Activated T-helper 17 cell treated with anti-CD3 and anti-CD28 coated beads, Interleukin-2, amount 50 U/mL, for 72 hours (primary cell): ENCODE measurements around the gene DSE. TPM values are rescaled to one million over a fixed set of nuclear protein-coding genes. Genes with fewer than 3 reads are reported as not detected.
A peak's percentile ranks its signal among the peaks of the same experiment; 100 is the strongest.

ENCODE experiments used
- ATAC-seq: fragments of 150-1000 bp; cut with Tn5 transposase; replicated peaks from 2 replicates; pipeline ENCODE4 v1.10.0; 2021; ENCODE audit warnings: mild to moderate bottlenecking, moderate library complexity
- H3K27ac Mint-ChIP-seq: one replicate; pipeline ENCODE4 v1.8.0; 2022; ENCODE audit warnings: mixed read lengths
- H3K27me3 Mint-ChIP-seq: one replicate; pipeline ENCODE4 v1.8.0; 2022; ENCODE audit warnings: mixed read lengths
- H3K36me3 Mint-ChIP-seq: one replicate; pipeline ENCODE4 v1.8.0; 2022; ENCODE audit warnings: low read depth, mild to moderate bottlenecking, mixed read lengths
- H3K4me1 Mint-ChIP-seq: one replicate; pipeline ENCODE4 v1.8.0; 2022; ENCODE audit warnings: mixed read lengths
- H3K4me3 Mint-ChIP-seq: one replicate; pipeline ENCODE4 v1.8.0; 2022; ENCODE audit warnings: mild to moderate bottlenecking, mixed read lengths
- H3K9me3 Mint-ChIP-seq: one replicate; pipeline ENCODE4 v1.8.0; 2022; ENCODE audit warnings: mixed read lengths
- total RNA-seq, 2 donors: library from RNA; stranded (reverse); gene quantifications; one replicate each; pipeline ENCODE4 v1.2.3, GENCODE V29; 2022

DSE gene
- total RNA-seq, 2 donors from 2014 or later, result 26.0 to 28.9 TPM

DNA sequence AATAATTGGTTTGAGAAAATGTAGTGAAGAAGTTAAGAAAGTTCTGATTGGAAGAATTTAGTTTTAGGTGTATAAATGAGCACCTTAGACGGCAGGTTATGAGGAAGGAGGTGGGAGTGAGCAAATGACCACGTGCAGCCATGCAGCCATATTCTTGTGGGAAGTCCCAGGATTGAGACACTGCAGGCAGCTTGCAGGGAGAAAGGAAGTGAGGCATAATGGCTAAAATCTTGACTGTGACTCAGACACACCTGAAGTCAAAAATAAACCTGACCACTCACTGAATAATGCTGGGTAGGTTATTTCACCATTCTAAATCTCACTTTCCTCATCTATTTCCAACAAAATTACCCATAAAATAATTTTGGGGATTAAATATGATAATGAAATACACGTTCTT is 16.6 kb downstream of the DSE start:
- Mint-ChIP-seq H3K4me1 (peaks cover 41% of the 10 kb centered on the region), H3K27ac (peak overlapping the region; percentile 62), H3K4me3 (peak overlapping the region; percentile 64), H3K9me3 (no peaks in the 10 kb centered on the region), H3K27me3 (no peaks in the 10 kb centered on the region), H3K36me3 (no peaks in the 10 kb centered on the region)
- ATAC-seq, result peak; percentile 76

DNA sequence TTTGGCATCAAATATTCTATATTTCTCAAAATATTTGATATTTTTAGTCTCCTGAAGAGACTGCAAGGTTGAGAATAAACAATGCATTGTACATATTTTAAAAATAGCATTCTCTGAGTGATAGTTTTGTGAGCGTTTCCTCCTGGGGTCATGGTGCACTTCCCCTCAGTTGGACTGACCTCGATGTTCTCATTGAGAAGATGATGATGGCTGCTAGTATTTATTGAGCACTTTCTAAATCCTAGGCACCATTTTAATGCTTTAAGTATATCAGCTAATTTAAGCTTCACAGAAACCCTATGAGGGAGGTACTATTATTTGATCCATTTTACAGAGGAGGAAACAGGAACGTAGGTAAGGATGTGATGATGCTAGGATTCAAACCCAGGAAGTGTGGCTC is 18.2 kb downstream of the DSE start:
- Mint-ChIP-seq H3K4me1 (peaks cover 53% of the 10 kb centered on the region), H3K27me3 (no peaks in the 10 kb centered on the region), H3K36me3 (no peaks in the 10 kb centered on the region), H3K9me3 (no peaks in the 10 kb centered on the region), H3K27ac (peak overlapping the region; percentile 39), H3K4me3 (peak overlapping the region; percentile 64)
- no peak for ATAC-seq

DNA sequence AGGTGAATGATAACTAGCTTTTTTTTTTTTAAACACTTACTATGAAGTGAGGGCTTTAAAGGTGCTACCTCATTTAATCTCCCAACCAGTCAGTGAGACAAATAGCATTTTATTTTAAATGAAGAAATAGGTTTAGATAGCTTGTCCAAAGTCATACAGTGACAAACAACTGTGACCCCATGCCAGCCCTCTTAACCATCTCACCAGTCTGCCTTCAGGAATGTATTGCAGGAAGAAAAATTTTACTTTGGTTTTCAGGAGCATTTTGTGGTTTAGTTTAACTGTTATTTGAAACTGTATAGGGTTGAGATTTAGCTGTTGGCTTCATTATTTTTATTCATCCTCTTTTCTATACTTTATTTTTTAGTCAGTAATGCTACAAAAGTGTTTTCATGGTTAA is 18.6 kb downstream of the DSE start:
- no peak for ATAC-seq
- H3K36me3 Mint-ChIP-seq, result no peaks in the 10 kb centered on the region
- H3K27me3 Mint-ChIP-seq, result no peaks in the 10 kb centered on the region
- peak overlapping the region; percentile 39 for H3K27ac Mint-ChIP-seq
- H3K4me3 Mint-ChIP-seq, result peak overlapping the region; percentile 64
- no peaks in the 10 kb centered on the region for H3K9me3 Mint-ChIP-seq
- peaks cover 53% of the 10 kb centered on the region for H3K4me1 Mint-ChIP-seq

DNA sequence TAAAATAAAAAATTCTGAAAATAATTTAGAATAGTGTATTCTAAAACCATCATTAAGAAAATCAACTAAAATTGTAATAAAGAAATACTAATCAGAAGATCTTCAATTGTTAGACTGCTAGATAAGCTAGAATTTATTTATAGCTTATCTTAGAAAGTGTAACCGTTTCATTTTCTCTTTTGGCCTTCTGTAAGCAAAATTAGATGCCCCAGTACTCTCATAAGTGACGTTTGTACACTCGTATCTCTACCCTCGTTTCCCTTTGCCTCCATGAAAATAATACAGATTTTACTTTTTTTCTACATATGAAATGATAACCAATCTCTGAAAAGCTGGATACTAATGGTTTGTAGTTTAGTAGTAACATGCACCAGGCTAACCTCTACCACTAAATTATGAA is 19.8 kb downstream of the DSE start:
- ATAC-seq, result no peak
- Mint-ChIP-seq H3K27ac (no peak overlapping the region), H3K27me3 (no peaks in the 10 kb centered on the region), H3K9me3 (no peaks in the 10 kb centered on the region), H3K4me3 (peak overlapping the region; percentile 60), H3K4me1 (peaks cover 50% of the 10 kb centered on the region), H3K36me3 (no peaks in the 10 kb centered on the region)

DNA sequence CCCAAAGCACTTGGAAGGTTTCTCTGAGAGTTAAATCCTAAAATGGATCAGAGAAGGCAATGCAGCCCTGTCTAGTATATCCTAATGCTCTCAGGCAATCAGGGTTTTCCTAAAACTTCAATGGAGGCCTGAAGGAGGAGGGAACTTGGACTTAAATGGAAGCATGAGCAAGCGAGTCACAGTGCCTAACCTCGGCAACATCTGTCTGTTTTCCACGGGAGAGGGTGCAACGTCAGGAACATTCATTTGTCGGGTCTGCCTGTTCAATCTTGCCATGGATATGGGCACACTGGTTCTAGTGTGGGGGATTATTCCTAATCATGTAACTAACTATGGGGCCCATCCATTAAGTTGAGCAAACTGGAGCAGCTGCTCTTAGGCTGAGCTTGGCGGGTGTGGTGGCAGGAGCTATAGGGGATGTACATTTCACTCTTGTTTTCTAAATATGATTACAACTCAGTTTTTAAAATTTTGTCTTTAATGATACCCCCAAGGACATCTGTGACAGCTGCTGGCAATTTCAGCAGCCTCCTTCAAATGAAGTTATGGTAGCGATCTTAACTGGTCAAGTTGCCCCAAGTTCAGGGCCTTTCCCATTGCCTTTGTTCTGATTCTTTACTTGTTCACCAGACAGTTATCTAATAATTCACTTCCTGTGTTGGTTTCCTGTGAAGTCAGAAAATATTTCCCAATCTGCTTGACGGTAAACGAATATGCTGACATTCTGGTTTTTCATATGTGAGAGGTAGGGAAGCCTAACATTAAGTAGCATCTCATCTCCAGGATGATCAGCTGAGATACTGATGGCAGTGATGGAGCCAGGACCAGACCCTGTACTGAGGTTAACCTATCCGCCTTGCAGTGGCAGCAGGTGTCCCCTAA is 21.6 kb downstream of the DSE start:
- peaks cover 43% of the 10 kb centered on the region for H3K4me1 Mint-ChIP-seq
- H3K27ac Mint-ChIP-seq, result peak overlapping the region; percentile 41
- no peaks in the 10 kb centered on the region for H3K36me3 Mint-ChIP-seq
- ATAC-seq, result peak; percentile 64
- H3K4me3 Mint-ChIP-seq, result peak overlapping the region; percentile 77
- no peaks in the 10 kb centered on the region for H3K27me3 Mint-ChIP-seq
- no peaks in the 10 kb centered on the region for H3K9me3 Mint-ChIP-seq

DNA sequence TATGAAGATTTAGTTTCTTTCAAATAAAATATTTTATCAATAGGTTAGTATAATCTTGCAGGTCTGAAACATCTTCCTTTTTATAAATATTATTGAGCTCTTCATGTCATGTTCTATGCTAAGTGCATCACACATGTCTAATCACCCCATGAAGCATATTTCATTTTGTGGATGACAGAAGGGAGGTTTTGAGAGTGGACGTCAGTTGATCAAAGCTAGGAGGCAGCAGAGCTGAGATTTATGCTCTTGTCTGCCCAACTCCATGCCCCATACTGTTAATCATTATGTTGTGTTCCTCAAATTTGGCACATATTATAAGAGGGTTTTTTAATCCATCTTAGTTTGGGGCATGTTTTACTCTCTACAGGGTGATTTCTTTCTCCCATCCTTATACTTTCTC is 22.7 kb downstream of the DSE start:
- H3K27ac Mint-ChIP-seq, result peak overlapping the region; percentile 41
- ATAC-seq, result peak; percentile 62
- no peaks in the 10 kb centered on the region for H3K27me3 Mint-ChIP-seq
- H3K4me3 Mint-ChIP-seq, result peak overlapping the region; percentile 77
- H3K9me3 Mint-ChIP-seq, result no peaks in the 10 kb centered on the region
- no peaks in the 10 kb centered on the region for H3K36me3 Mint-ChIP-seq
- peaks cover 33% of the 10 kb centered on the region for H3K4me1 Mint-ChIP-seq

DNA sequence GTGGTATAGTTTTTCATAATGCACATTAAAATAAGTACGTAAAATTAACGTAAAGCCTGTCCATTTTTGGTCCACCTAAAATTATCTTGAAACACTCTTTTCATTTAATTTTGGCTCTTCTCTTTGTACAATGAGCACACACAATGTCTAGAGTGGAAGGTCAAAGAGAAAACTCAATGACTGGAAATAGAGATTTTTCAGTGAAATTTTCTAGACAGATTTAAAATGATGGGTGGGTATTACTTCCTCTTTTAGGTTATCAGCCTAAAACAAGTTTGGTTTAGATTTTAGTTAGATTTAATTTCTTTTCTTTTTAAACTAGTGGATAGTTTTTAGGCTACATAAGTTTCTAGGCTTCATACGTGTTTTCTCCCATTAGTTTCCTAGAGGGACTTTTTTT is 24.9 kb downstream of the DSE start:
- H3K36me3 Mint-ChIP-seq, result peaks cover 11% of the 10 kb centered on the region
- no peaks in the 10 kb centered on the region for H3K27me3 Mint-ChIP-seq
- peaks cover 23% of the 10 kb centered on the region for H3K4me1 Mint-ChIP-seq
- H3K9me3 Mint-ChIP-seq, result no peaks in the 10 kb centered on the region
- no peak overlapping the region for H3K27ac Mint-ChIP-seq
- H3K4me3 Mint-ChIP-seq, result no peak overlapping the region
- ATAC-seq, result no peak

DNA sequence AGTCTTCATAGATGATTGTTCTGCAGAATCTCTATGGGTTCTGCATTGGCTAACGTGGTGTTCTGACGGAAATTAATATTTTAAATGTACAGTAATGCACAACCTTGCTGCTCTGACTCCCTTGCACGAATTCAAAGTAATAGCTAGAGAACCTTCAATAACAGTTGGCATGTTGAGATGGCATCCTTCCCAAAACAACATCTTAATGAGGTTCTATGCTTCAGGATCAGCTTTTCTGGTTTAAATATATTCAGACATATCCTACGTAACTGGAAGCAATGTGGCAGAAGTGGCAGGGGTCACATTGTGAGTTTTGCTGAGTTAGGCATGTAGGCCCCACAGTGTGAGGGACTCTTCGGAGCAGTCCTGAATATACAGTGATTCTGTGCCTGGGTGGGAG is 25.7 kb downstream of the DSE start:
- H3K4me3 Mint-ChIP-seq, result no peak overlapping the region
- H3K4me1 Mint-ChIP-seq, result peaks cover 23% of the 10 kb centered on the region
- no peaks in the 10 kb centered on the region for H3K27me3 Mint-ChIP-seq
- H3K36me3 Mint-ChIP-seq, result peaks cover 11% of the 10 kb centered on the region
- H3K9me3 Mint-ChIP-seq, result no peaks in the 10 kb centered on the region
- H3K27ac Mint-ChIP-seq, result no peak overlapping the region
- no peak for ATAC-seq

DNA sequence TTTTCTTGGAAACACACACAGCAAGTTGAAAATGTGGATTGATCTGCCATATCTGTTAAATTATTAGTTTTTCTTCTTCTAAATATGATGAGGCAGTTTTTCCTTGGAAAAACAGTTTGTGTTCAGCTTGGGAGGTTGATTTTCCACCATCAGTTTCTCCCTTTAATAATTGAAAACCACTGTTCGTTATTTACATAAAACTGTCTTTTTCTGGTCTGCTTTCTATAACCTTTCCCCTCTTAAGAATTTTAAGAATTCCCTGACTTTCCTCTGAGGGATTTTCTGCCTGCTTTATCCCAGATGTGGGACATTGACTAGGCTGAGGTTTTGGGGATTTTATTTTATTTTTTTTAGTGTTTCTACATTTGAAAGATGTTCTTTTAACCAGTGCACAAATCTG is 27.2 kb downstream of the DSE start:
- no peaks in the 10 kb centered on the region for H3K27me3 Mint-ChIP-seq
- peaks cover 13% of the 10 kb centered on the region for H3K4me1 Mint-ChIP-seq
- no peak overlapping the region for H3K27ac Mint-ChIP-seq
- H3K36me3 Mint-ChIP-seq, result peaks cover 11% of the 10 kb centered on the region
- ATAC-seq, result no peak
- H3K9me3 Mint-ChIP-seq, result no peaks in the 10 kb centered on the region
- no peak overlapping the region for H3K4me3 Mint-ChIP-seq

DNA sequence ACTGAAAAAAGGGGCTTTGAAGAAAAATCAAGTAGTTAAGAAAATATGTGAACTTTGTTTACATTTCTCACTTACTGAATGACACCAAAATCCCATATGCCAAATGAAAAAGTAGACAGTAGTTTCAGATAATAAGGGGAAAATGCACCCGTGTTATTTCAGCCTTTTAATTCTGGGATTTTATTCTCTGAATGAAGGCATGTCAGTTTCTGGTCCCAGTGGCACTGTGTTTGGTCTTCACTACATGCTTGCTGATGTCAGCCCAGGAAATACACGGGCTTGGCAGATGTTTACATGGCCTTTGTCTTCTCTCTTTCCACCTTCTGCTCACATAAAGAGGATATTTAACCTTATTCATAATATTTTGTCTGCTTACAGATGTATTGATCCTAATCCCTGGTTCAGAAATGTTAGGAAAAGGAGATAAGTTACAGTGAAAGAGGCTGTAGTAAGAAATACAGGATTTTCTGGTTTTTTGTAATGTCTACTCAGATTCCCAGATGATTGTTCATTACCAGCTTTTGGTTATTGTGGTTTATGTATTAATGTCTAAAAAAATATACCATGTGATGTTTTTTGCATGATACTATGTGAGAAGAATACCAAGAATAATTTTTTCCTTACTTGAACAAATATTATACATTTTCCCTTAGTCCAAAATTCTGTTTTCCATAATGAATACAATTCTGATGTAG is 27.7 kb downstream of the DSE start:
- H3K36me3 Mint-ChIP-seq, result peaks cover 11% of the 10 kb centered on the region
- ATAC-seq, result no peak
- no peaks in the 10 kb centered on the region for H3K27me3 Mint-ChIP-seq
- H3K4me3 Mint-ChIP-seq, result no peak overlapping the region
- peaks cover 9% of the 10 kb centered on the region for H3K4me1 Mint-ChIP-seq
- H3K9me3 Mint-ChIP-seq, result no peaks in the 10 kb centered on the region
- H3K27ac Mint-ChIP-seq, result no peak overlapping the region

DNA sequence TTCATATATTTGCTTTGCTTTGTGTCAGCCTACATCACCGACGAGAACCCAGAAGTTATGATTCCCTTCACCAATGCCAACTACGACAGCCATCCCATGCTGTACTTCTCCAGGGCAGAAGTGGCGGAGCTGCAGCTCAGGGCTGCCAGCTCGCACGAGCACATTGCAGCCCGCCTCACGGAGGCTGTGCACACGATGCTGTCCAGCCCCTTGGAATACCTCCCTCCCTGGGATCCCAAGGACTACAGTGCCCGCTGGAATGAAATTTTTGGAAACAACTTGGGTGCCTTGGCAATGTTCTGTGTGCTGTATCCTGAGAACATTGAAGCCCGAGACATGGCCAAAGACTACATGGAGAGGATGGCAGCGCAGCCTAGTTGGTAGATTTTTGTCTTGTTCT is 28.5 kb downstream of the DSE start:
- Mint-ChIP-seq H3K4me1 (peaks cover 7% of the 10 kb centered on the region), H3K9me3 (no peaks in the 10 kb centered on the region), H3K4me3 (no peak overlapping the region), H3K27me3 (no peaks in the 10 kb centered on the region), H3K27ac (no peak overlapping the region), H3K36me3 (peaks cover 11% of the 10 kb centered on the region)
- no peak for ATAC-seq

DNA sequence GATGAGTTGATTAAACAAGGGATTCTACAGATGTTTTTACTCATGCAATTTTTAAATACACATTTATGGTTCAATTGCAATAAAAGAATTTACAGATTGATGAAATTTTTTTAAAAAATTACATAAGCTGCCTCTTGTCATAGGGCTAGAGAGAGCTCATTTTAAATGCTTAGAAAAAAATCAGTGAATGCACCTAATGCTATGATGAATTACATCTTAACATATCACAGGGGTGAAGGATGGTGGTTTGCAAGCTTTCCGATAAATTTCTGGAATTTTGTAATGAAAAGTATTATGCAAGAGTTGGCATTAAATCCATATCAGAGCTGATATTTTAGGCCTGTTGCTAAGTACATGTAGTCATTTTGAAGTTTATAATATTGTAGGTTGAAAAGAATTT is 29.6 kb downstream of the DSE start:
- Mint-ChIP-seq H3K27me3 (no peaks in the 10 kb centered on the region), H3K27ac (no peak overlapping the region), H3K36me3 (peaks cover 11% of the 10 kb centered on the region), H3K4me3 (no peak overlapping the region), H3K9me3 (no peaks in the 10 kb centered on the region), H3K4me1 (no peaks in the 10 kb centered on the region)
- no peak for ATAC-seq

DNA sequence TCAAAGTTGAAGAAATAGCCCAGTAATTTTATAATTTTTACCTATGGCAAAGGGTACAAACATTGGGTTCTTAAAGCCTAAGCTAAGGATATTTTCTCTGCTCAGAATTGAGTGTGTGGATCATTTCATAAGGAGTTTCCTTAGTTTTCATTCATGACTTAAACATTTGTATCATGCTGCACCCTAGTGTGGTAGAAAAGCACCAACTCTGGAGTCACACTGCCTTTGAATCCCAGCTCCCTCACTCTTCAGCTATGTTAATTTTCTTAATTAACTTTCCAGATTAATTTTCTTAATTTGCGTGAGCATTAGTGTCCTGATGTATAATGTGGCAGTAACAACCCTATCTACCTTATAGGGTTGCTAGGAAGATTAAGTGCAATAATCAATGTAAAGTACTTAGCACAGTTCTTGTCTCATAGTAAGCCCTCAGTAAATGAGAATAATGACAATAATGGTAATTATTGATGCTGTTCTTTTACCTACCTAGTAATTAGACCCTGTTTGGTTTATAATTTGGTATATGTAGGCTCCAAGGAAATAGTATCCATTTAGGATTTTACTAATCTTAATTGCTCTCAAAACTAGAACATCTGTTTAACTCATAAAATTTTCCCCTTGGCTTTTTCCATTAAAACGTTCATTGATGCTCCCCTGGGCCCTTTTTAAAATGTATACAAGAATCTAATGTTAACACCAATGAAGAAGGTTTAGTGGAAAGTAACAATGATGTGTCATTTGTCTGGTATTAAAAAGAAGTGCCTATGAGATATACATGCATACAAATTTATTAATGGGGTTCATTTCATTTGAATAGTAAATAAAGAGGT is 31.6 kb downstream of the DSE start:
- Mint-ChIP-seq H3K4me3 (no peak overlapping the region), H3K4me1 (no peaks in the 10 kb centered on the region), H3K36me3 (peaks cover 11% of the 10 kb centered on the region), H3K9me3 (no peaks in the 10 kb centered on the region), H3K27me3 (no peaks in the 10 kb centered on the region), H3K27ac (no peak overlapping the region)
- ATAC-seq, result no peak

DNA sequence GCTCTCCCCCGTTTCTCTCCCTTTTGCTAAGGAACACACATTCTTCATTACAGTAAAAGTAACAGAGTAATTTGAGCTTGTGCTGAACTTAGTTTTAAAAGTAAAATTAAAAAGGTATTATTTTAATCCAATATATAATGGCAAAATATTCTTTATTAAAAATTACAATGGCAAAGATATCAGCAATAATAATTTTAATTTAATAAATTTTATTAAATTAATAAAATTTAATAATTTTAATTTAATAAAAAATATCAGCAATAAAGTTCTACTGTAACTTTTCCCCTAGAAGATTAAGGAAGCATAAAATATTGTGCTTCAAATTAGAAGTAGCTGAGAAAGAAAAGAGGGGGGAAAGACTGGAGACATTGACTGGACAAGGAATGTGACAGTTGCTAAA is 32.5 kb downstream of the DSE start:
- Mint-ChIP-seq H3K9me3 (no peaks in the 10 kb centered on the region), H3K4me1 (no peaks in the 10 kb centered on the region), H3K36me3 (peaks cover 11% of the 10 kb centered on the region), H3K27ac (no peak overlapping the region), H3K4me3 (no peak overlapping the region), H3K27me3 (no peaks in the 10 kb centered on the region)
- ATAC-seq, result no peak
